Activated CD8-positive, alpha-beta memory T cell treated with anti-CD3 and anti-CD28 coated beads for 24 hours (primary cell): ENCODE measurements around the gene DSCAML1.
"Not testable (repeated sequence)": the region's sequence is repeated elsewhere in the genome, so short reads cannot be mapped to it uniquely, and the experiment has no call there.

Experiments
- DNase-seq: peaks from one replicate; pipeline ENCODE4 v3.0.0-alpha.2; 2020

The DSCAML1 gene

GRCh38 chr11:117818041-117818873, 21.2 kb upstream of the DSCAML1 start:
- DNase-seq: peak; percentile 71

DNA sequence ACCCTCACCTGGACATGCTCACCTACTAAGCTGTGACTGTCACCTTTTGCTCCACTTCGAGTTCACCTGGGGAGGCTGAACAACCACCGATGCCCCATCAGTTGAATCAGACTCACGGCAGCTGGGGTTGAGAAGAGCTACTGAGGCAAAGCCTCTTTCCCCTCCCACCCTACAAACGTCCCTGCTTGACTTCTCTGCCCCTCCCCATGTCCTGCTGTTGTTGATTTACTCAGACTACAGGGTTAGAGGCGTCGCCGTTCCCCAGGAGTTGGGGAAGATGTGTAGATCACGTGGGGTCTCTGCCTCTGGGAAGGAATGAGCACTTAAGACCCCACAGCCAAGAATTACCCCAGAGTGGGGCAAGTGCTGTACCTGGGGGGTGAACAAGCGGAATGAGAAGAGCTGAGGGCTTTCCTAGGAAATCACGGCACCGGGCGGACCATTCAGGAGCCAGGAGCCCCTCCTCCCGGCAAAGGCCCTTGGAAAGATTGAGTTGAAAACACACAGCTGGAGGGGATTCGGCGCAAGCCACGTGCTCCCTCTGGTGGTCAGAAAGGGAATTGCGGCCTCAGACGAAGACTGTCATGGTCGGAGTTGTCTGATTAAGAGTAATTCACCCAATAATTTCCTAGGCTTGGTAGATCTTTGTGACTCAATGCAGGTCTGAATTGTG, 20.5 kb upstream of the DSCAML1 start:
- peak; percentile 97 for DNase-seq

DNA sequence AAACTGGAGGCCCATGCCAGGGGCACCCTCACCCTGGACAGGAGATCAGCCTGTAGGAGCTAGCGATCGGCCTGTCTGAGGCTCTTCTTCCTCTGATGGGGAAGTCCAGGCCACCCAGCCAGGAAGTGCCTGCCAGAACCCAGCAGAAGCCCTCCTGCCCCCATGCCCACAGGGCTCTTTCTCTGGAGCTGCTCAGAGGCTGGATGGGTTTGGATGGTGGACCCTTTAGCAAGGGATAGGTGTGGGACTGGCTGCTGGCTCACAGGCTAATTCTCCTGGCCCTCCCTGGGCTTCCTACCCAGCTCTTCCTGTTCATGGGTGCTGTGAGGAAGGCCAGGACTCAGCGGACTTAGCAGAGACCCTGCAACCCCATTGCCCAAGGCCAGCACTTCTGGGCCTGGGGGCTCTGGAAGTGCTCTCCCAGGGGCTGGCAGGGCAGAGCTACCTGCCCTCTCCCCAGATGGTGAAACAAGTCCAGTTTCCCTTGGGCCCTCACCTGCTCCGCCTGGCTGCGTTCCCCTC, 19.9 kb upstream of the DSCAML1 start:
- no peak for DNase-seq

GRCh38 chr11:117816151-117816741, 19.2 kb upstream of the DSCAML1 start:
- DNase-seq: no peak

DNA sequence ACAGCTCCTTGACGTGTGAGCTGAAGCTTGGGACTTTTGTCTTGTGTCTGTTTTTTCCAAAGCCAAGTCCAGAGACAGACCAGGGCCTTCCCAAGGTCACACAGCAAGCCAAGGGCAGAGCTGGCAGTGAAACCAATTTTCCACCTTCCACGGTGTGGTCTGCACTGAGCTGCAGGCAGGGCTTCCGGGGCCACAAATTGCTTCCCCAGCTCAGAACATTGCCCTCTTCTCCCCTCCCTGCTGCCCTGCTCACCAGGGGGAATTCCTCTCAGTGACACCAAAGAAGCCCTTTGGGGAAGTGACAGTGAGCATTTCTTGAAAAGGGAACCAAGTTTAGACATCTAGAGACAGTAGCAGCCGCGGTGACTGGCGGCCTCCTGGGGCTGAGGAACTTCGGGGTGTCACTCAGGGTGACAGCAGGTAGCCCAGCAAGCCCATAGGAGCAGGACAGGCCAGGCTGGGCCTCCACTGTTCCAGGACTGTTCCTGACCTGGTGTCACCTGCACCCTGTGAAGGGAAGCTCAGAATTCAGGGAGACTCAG, 18.3 kb upstream of the DSCAML1 start:
- peak; percentile 84 for DNase-seq

- DNase-seq: peak; percentile 91
Observed at GRCh38 chr11:117814766-117815261, 17.8 kb upstream of the DSCAML1 start.

GRCh38 chr11:117814204-117814765, 17.3 kb upstream of the DSCAML1 start:
- no peak for DNase-seq

DNA sequence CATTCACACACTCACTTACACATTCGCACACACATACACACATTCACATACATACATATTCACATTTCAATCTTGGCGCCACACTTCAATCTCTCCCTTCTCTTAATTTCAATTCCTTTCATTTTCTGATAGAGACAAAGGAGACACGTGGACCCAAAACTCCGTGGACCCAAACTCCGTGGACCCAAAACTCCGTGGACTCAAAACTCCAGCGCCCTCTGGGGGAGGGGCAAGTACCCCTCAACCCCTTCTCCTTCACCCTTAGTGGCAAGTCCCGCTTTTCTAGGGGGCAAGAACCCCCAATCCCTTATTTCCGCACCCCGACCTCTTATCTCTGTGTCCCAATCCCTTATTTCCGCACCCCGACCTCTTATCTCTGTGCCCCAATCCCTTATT, 13.0 kb upstream of the DSCAML1 start:
- DNase-seq: not testable (repeated sequence)

DNA sequence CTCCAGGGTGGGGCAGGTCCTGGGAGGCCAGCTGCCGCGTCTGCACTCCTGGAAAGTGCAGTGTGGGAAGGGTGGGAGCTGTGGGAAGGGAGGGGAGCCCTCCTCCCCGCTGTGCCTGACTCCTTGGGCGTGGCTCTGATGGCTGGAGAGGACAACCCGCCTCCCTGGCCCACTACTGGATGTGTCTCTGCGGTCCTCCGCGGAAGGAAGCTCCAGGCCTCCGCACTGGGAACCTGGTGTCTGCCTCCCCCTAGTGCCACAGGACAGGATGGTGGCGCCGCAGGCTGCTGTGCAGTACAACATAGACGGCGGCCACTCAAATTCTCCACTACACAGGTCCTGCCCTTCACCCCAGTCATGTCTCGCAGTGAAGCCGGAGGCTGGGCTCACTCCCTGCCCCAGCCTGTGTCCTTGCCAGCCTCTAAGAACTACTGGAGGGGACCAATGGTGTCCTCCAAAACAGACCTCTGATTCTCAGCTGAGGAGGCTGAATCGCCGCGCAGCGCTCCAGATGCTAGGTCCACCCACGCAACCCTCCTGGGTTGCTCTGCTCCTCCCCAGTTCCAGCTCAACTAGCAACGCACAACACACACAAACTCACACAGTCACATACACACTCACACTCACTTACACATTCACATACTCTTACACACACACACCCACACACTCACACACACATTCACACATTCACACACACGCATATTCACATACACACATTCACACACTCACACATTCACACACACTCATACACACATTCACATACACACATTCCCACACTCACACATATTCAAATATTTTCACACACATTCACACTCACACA, 12.4 kb upstream of the DSCAML1 start:
- DNase-seq: peak; percentile 75

DNA sequence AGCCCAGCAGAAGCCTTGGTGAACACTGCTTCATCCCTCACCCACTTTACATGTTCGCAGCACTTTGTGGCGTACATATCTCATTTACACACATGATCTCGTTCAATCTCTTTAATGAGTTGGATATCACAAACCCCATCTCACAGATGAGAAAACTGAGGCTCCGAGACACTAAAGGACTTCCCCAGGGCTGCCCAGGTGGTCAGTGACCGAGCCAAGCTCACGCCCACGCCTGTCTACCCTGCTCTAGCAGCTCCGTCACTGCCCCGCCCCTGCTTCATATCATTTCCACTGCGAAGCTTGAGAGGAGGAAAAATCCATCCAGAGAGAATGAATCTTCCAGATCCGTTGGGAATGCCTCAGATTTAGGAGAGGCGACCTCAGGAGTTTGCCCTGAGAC, 11.8 kb upstream of the DSCAML1 start:
- no peak for DNase-seq

DNA sequence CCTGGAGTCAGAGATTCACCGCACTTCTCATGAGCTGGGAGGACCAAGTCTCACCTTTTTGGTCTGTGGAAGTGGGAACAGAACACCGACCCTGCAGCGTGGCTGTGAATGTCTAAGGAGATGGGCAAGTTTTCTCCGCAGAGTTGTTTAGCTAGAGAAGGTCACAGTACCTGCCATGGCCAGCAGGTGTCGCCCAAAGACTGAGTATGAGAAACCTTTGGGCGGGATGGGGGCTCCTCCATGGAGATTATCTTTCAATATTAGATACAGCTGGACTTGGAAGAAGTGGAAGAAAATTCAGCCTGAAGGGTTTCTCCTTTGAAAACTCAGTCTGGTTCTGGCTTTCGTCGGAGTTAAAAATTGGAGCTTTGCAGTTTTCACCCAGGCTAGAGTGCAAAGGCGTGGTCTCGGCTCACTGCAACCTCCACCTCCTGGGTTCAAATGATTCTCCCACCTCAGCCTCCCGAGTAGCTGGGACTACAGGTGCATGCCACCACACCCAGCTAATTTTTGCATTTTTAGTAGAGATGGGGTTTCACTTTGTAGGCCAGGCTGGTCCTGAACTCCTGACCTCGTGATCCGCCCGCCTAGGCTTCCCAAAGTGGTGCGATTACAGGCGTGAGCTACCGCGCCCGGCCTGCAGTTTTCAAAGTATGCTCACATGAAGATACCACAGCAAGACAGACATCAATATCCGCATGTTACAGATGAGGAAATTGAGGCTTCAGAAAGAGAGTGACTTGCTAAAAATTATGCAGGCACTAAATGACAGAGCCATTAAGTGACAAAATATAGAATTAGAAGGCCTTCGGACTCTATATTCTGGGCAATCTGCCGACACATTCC, 10.7 kb upstream of the DSCAML1 start:
- DNase-seq: peak; percentile 87

DNA sequence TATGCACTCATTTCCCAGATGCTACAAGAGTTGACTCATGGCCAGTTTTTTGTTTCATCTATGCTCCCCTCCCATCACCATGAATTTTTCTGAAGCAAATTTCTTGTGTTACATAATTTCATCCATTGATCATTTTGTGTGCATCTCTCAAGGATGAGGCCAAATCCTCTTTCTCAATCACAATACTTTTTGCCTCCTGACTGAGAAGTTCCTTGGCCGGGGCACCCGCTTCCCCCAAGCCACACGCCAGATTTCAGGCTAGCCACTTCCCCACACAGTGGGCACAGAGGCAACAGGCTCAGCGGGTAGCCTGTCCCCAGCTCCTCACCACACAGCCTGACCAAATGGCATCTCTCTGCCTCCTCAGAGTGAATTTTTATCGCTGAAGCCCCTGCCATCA, 9.8 kb upstream of the DSCAML1 start:
- DNase-seq: no peak

- DNase-seq: no peak
Observed at GRCh38 chr11:117805045-117805444, 8.0 kb upstream of the DSCAML1 start.

GRCh38 chr11:117803896-117804295, 6.9 kb upstream of the DSCAML1 start:
- DNase-seq: no peak

GRCh38 chr11:117799634-117800033, 2.6 kb upstream of the DSCAML1 start:
- DNase-seq: no peak

DNA sequence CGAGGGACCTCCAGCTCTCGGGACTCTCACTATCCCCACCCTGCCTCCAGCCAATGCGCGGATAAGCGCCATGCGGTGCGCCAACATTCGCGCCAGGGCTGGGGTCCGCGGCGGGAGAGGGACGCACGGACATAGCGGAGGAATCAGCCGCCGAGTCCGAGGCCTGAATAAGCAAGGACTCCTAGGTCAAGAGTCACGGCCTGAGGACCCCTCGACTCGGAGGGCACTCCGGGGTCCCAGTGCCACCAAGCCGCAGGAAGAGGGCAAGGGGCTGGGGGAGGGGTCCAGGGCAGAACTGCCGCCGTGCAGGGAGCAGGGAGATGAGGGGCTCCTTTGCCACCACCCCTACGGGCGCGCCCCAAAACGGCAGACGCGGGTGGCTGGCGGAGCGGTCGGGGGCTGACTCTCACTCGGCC, 552 bp downstream of the DSCAML1 start:
- no peak for DNase-seq

DNA sequence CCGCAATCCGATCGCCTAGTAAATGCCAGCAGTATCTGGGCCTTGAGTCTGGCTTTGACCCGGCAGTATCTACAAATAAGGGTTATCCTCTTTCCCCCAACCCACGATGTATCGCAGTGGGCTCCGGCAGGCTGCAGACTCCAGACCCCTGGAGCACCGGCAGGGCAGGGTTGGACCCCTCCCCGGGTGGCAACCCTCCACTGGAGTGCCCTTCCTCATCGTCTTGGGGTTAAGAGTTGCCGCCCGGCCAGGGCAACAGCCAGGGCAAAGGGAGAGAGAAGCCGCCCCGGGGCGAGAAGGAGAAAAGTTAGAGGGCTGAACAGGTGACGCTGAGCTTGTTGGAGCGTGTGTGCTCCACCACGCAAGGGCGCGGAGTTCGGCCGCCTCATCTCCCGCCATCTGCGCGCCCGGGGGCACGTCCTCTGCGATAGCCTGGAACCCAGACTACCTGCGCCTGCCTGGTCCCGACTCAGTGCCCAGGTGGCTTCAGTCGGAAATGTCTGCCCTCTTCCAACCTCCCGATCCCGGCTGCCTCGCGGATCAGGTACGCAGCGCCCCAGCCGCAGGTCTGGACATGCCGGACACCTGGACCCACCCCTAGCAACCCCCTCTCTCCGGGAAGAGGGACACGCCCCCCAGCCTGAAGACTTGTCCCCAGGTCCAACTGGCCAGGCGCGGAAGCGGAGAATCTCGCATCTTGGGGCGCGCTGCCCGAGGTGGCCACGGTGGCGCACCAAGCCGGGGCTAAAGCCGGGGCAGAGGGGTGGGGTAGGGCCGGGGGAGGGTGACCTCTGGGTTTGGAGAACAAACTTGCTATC, 1.2 kb downstream of the DSCAML1 start:
- no peak for DNase-seq

GRCh38 chr11:117794772-117795629, 2.0 kb downstream of the DSCAML1 start:
- DNase-seq: no peak

- DNase-seq: no peak
Observed at GRCh38 chr11:117794135-117794534, 2.9 kb downstream of the DSCAML1 start.
